Naive thymus-derived CD4-positive, alpha-beta T cell (primary cell): ENCODE data around the gene LDB2. TPM values are rescaled to one million over a fixed set of nuclear protein-coding genes. Genes with fewer than 3 reads are reported as not detected.

ENCODE experiments used
- ATAC-seq: fragments of 150-1000 bp; cut with Tn5 transposase; 2 replicates; pipeline ENCODE4 v1.10.0; 2021; ENCODE audit warnings: mild to moderate bottlenecking, moderate library complexity
- CTCF ChIA-PET: fragments of 350-600 bp; sonication (Branson Sonifier 250); formaldehyde crosslinking; loops from one replicate; lab custom pipeline; 2021; ENCODE audit warnings: antibody characterized with exemption; lab: Charles Lee
- POLR2A ChIA-PET: fragments of 350-600 bp; sonication (Branson Sonifier 250); formaldehyde crosslinking; loops from one replicate; lab custom pipeline; 2021; ENCODE audit warnings: antibody characterized with exemption, inconsistent platforms; lab: Charles Lee
- DNase-seq, 9 donors: peaks; one replicate each; pipeline versions ENCODE4 v3.0.0 to v3.0.0-alpha.2; 2020 to 2022; ENCODE audit warnings: mixed read lengths in 1 of 9
- H3K27ac ChIP-seq: one replicate; pipeline ENCODE4 v1.7.0; 2013; ENCODE audit warnings: mild to moderate bottlenecking, low read depth, low read length, moderate library complexity
- H3K27me3 ChIP-seq, 2 donors: one replicate each; pipeline ENCODE4 v1.7.0; 2013; ENCODE audit warnings: low read length in 2 of 2, mild to moderate bottlenecking in 2 of 2, moderate library complexity in 2 of 2; ENCODE audit not compliant: control insufficient read depth in 2 of 2, insufficient read depth in 2 of 2
- H3K36me3 ChIP-seq, 3 experiments: 1 replicate in 2 of 3; 2 replicates in 1 of 3; pipeline ENCODE4 v1.7.0; 2013; ENCODE audit warnings: low read length in 3 of 3, mild to moderate bottlenecking in 3 of 3, moderate library complexity in 1 of 3; ENCODE audit not compliant: insufficient read depth in 3 of 3, control insufficient read depth in 2 of 3
- H3K4me1 ChIP-seq, 2 donors: one replicate each; pipeline ENCODE4 v1.7.0; 2013; ENCODE audit warnings: low read length in 2 of 2, mild to moderate bottlenecking in 2 of 2, moderate library complexity in 1 of 2; ENCODE audit not compliant: control insufficient read depth in 2 of 2, insufficient read depth in 2 of 2
- H3K4me3 ChIP-seq: 2 replicates; pipeline ENCODE4 v1.7.0; 2013; ENCODE audit warnings: mild to moderate bottlenecking, low read length
- H3K9me3 ChIP-seq, 3 experiments: 1 replicate in 2 of 3; 2 replicates in 1 of 3; pipeline ENCODE4 v1.7.0; 2013; ENCODE audit warnings: low read length in 3 of 3; ENCODE audit not compliant: control insufficient read depth in 2 of 3
- H3K27ac Mint-ChIP-seq, 9 donors: one replicate each; pipeline ENCODE4 v1.8.0; 2020 to 2022; ENCODE audit warnings: mixed read lengths in 9 of 9, mild to moderate bottlenecking in 8 of 9, moderate library complexity in 5 of 9, inconsistent platforms in 2 of 9
- H3K27me3 Mint-ChIP-seq, 5 donors: one replicate each; pipeline ENCODE4 v1.8.0; 2021 to 2022; ENCODE audit warnings: mixed read lengths in 5 of 5, mild to moderate bottlenecking in 1 of 5
- H3K36me3 Mint-ChIP-seq, 5 donors: one replicate each; pipeline ENCODE4 v1.8.0; 2020 to 2022; ENCODE audit warnings: mixed read lengths in 5 of 5, mild to moderate bottlenecking in 3 of 5, inconsistent platforms in 1 of 5
- H3K4me1 Mint-ChIP-seq, 7 donors: one replicate each; pipeline ENCODE4 v1.8.0; 2020 to 2022; ENCODE audit warnings: mixed read lengths in 7 of 7, mild to moderate bottlenecking in 3 of 7, inconsistent platforms in 1 of 7
- H3K4me3 Mint-ChIP-seq, 10 donors: one replicate each; pipeline ENCODE4 v1.8.0; 2020 to 2022; ENCODE audit warnings: mild to moderate bottlenecking in 10 of 10, mixed read lengths in 10 of 10, moderate library complexity in 6 of 10, inconsistent platforms in 2 of 10
- H3K9me3 Mint-ChIP-seq, 11 donors: one replicate each; pipeline ENCODE4 v1.8.0; 2020 to 2022; ENCODE audit warnings: mixed read lengths in 11 of 11, mild to moderate bottlenecking in 4 of 11, inconsistent platforms in 1 of 11, moderate library complexity in 1 of 11
- intact Hi-C, 2 donors: fragments of 100-400 bp; cut with micrococcal nuclease; formaldehyde crosslinking; loops; one replicate each; pipeline ENCODE4 v1.15.1; 2023
- polyA plus RNA-seq, 2 donors: library from polyadenylated mRNA; unstranded; fragments of 300-500 nt; fragmentation: Illumina TruSeq; gene quantifications; one replicate each; pipeline ENCODE4 v1.2.3, GENCODE V29; 2021
- total RNA-seq, 6 experiments: library from RNA in 5 of 6; stranded (reverse) in 5 of 6; gene quantifications; 1 replicate in 5 of 6; 2 replicates in 1 of 6; pipeline ENCODE4 v1.2.3 and lab custom pipeline; 2021 to 2026

Gene LDB2
- total and polyA plus RNA-seq, 7 experiments from 2014 or later, result 0.29 to 1.5 TPM; not detected in 5

GRCh38 chr4:16661813-16662212, 236.6 kb downstream of the LDB2 start:
- ChIA-PET CTCF (no interaction called here), POLR2A (no interaction called here)
- no peak overlapping the region for H3K27ac Mint-ChIP-seq
- H3K27me3 ChIP-seq, result no peaks in the 10 kb centered on the region
- intact Hi-C loops, result no loop called here
- H3K4me3 ChIP-seq, result no peak overlapping the region
- H3K4me1 Mint-ChIP-seq, result no peaks in the 10 kb centered on the region
- no peaks in the 10 kb centered on the region for H3K36me3 Mint-ChIP-seq
- ATAC-seq, result no peak
- H3K9me3 Mint-ChIP-seq, result peaks cover 0 to 8% (median 0%) of the 10 kb centered on the region in 11 donors
- H3K27me3 Mint-ChIP-seq, result peaks cover 0 to 11% (median 6%) of the 10 kb centered on the region in 5 donors
- H3K9me3 ChIP-seq, result no peaks in the 10 kb centered on the region
- H3K4me1 ChIP-seq, result no peaks in the 10 kb centered on the region
- no peaks in the 10 kb centered on the region for H3K36me3 ChIP-seq
- no peak overlapping the region for H3K4me3 Mint-ChIP-seq
- no peak for DNase-seq
- no peak overlapping the region for H3K27ac ChIP-seq

DNA sequence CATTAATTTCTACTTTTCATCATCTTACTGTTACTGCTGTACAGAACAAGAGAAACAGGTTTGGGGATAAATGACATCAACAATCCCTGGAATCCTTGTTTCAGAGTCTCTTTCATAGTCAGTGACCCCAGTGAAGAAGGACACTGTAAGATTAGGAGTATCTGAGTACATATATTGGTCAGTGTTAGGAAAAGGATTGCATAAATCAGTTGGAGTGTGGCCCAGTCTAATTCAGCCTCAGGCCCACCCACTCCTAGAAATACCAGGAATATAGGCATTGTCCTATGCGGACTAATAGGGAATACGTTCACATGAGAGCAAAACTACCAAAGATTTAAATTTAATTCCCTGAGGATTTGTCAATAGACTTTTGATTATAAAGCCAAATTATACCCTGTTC, 237.8 kb downstream of the LDB2 start:
- no peaks in the 10 kb centered on the region for H3K4me1 ChIP-seq
- H3K36me3 ChIP-seq, result no peaks in the 10 kb centered on the region
- no peaks in the 10 kb centered on the region for H3K4me1 Mint-ChIP-seq
- H3K27ac ChIP-seq, result no peak overlapping the region
- H3K9me3 ChIP-seq, result no peaks in the 10 kb centered on the region
- H3K4me3 Mint-ChIP-seq, result no peak overlapping the region
- ChIA-PET CTCF (no interaction called here), POLR2A (no interaction called here)
- intact Hi-C loops, result no loop called here
- no peaks in the 10 kb centered on the region for H3K27me3 ChIP-seq
- H3K36me3 Mint-ChIP-seq, result no peaks in the 10 kb centered on the region
- DNase-seq (no peak), ATAC-seq (no peak)
- H3K27ac Mint-ChIP-seq, result no peak overlapping the region
- peaks cover 0 to 8% (median 0%) of the 10 kb centered on the region in 11 donors for H3K9me3 Mint-ChIP-seq
- no peak overlapping the region for H3K4me3 ChIP-seq
- peaks cover 0 to 11% (median 6%) of the 10 kb centered on the region in 5 donors for H3K27me3 Mint-ChIP-seq

DNA sequence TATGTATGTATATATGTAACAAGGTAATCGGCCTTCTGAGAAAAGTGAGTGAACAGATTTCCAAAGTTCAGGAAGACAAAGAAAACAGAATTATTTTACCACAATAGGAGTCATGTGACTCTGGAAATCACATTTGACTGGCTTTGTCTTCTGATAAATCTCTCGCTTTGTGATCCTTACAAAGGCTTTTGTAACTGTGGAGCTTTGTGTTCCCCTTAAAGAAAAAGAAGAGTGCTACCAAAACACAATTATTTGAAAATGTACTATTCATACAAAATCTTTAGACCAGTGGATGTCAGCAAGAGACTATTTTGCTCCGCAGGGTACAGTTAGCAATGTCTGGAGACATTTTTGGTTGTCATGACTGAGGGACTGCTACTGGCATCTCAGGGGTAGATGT, 238.8 kb downstream of the LDB2 start:
- Mint-ChIP-seq H3K4me3 (no peak overlapping the region), H3K4me1 (no peaks in the 10 kb centered on the region)

DNA sequence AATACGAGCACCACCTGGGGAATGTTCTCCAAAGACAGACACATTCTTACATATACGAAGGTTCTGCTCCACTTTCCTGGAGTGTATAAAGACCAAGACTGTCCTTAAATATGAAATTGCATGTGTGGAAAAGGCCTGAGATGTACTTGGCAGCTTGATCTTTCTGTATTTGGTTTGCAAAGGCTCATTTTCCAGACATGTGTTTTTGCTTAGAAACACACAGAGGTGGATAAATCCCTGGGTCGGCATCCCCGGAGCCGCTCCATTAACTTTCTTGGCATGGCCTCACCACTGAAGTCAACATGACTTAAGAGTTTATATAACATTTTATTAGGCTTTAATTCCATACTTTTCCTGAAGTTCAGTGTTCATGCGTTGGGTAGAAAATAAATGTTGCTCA, 239.4 kb downstream of the LDB2 start:
- no peak overlapping the region for H3K4me3 Mint-ChIP-seq

More for the DNA sequence above, 238.8 kb downstream of the LDB2 start:
- Mint-ChIP-seq H3K9me3 (peaks cover 0 to 8% (median 0%) of the 10 kb centered on the region in 11 donors), H3K27me3 (peaks cover 0 to 13% (median 6%) of the 10 kb centered on the region in 5 donors), H3K36me3 (no peaks in the 10 kb centered on the region), H3K27ac (no peak overlapping the region)
- H3K9me3 ChIP-seq, result no peaks in the 10 kb centered on the region
- no peak for ATAC-seq
- no peak overlapping the region for H3K4me3 ChIP-seq
- no peaks in the 10 kb centered on the region for H3K4me1 ChIP-seq
- DNase-seq, result no peak
- intact Hi-C loops, result no loop called here
- CTCF ChIA-PET, result no interaction called here
- POLR2A ChIA-PET, result no interaction called here
- H3K27me3 ChIP-seq, result no peaks in the 10 kb centered on the region
- H3K27ac ChIP-seq, result no peak overlapping the region
- no peaks in the 10 kb centered on the region for H3K36me3 ChIP-seq

GRCh38 chr4:16658183-16658582, 240.3 kb downstream of the LDB2 start:
- DNase-seq, result no peak
- Mint-ChIP-seq H3K4me3 (no peak overlapping the region), H3K27me3 (peaks cover 0 to 22% (median 6%) of the 10 kb centered on the region in 5 donors), H3K36me3 (no peaks in the 10 kb centered on the region), H3K9me3 (peaks cover 0 to 8% (median 0%) of the 10 kb centered on the region in 11 donors), H3K27ac (no peak overlapping the region), H3K4me1 (no peaks in the 10 kb centered on the region)
- Histone ChIP-seq H3K36me3 (no peaks in the 10 kb centered on the region), H3K27me3 (no peaks in the 10 kb centered on the region), H3K4me1 (no peaks in the 10 kb centered on the region), H3K4me3 (no peak overlapping the region), H3K27ac (no peak overlapping the region), H3K9me3 (no peaks in the 10 kb centered on the region)
- POLR2A ChIA-PET, result no interaction called here
- CTCF ChIA-PET, result no interaction called here
- intact Hi-C loops, result no loop called here
- no peak for ATAC-seq

More for the DNA sequence above, 239.4 kb downstream of the LDB2 start:
- ChIA-PET POLR2A (no interaction called here), CTCF (no interaction called here)
- Histone ChIP-seq H3K4me1 (no peaks in the 10 kb centered on the region), H3K27ac (no peak overlapping the region), H3K27me3 (no peaks in the 10 kb centered on the region), H3K4me3 (no peak overlapping the region), H3K9me3 (no peaks in the 10 kb centered on the region), H3K36me3 (no peaks in the 10 kb centered on the region)
- H3K9me3 Mint-ChIP-seq, result peaks cover 0 to 8% (median 1%) of the 10 kb centered on the region in 11 donors
- peaks cover 0 to 16% (median 6%) of the 10 kb centered on the region in 5 donors for H3K27me3 Mint-ChIP-seq
- intact Hi-C loops, result no loop called here
- H3K27ac Mint-ChIP-seq, result no peak overlapping the region
- DNase-seq (no peak), ATAC-seq (no peak)
- H3K4me1 Mint-ChIP-seq, result no peaks in the 10 kb centered on the region
- no peaks in the 10 kb centered on the region for H3K36me3 Mint-ChIP-seq

DNA sequence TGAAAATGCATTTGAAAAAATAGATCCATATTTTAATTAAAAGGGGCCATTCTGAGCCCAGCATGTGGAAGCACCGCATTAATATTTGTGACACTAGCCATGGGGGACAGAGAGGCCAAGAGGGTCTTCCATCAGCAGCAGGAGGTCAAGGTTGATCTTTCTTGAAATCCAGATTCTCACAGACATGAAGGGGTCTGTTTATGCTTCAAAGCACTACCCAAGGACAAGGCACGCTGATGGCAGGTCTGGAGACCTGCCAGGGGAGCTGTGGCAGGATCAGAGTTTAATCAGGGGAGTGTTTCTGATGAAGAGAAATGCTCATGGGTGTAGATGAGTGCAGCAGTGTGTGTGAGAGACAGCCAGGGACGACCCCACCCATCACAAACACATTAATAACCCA, 243.3 kb downstream of the LDB2 start:
- no peak overlapping the region for H3K4me3 ChIP-seq
- Mint-ChIP-seq H3K9me3 (peaks cover 0 to 3% (median 0%) of the 10 kb centered on the region in 11 donors), H3K27me3 (peaks cover 0 to 29% (median 3%) of the 10 kb centered on the region in 5 donors), H3K36me3 (no peaks in the 10 kb centered on the region), H3K27ac (no peak overlapping the region), H3K4me1 (no peaks in the 10 kb centered on the region), H3K4me3 (no peak overlapping the region)
- no peak overlapping the region for H3K27ac ChIP-seq
- H3K4me1 ChIP-seq, result no peaks in the 10 kb centered on the region
- no peaks in the 10 kb centered on the region for H3K36me3 ChIP-seq
- intact Hi-C loops, result no loop called here
- ChIA-PET POLR2A (no interaction called here), CTCF (no interaction called here)
- H3K9me3 ChIP-seq, result no peaks in the 10 kb centered on the region
- DNase-seq, result no peak
- no peaks in the 10 kb centered on the region for H3K27me3 ChIP-seq
- ATAC-seq, result no peak

DNA sequence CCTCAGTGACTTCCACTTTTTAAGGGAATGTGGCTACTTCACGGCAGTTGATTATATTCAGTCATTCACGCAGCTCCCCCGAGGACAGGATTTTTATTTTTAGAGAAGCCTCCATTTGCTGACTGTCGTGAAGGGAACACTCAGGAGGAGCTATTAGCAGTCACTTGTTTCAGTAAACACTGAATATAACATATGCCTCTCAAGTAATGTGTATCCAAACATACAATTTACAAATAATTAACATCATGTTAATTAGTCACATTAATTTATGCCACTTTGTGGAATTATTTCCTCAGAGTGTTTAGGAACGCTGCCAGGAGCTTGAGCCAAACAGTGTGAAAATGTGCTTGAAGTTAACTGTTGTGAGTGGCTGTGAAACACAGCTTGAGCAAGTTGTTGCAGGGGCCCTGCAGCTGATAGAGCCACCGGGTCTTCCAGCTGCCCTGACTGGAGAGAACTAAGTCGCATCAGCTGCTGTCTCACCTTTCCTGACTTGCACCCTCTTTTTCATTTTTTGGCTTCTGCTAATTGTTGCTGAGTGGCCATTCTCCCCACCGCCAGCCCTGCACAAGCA, 245.6 kb downstream of the LDB2 start:
- DNase-seq, result no peak

More for the DNA sequence above, 245.6 kb downstream of the LDB2 start:
- no peak for ATAC-seq
- H3K4me3 Mint-ChIP-seq, result no peak overlapping the region
- peaks cover 0 to 3% (median 0%) of the 10 kb centered on the region in 11 donors for H3K9me3 Mint-ChIP-seq
- peaks cover 0 to 32% (median 3%) of the 10 kb centered on the region in 5 donors for H3K27me3 Mint-ChIP-seq
- Histone ChIP-seq H3K36me3 (no peaks in the 10 kb centered on the region), H3K4me1 (no peaks in the 10 kb centered on the region), H3K27me3 (no peaks in the 10 kb centered on the region), H3K4me3 (no peak overlapping the region), H3K9me3 (no peaks in the 10 kb centered on the region), H3K27ac (no peak overlapping the region)
- ChIA-PET CTCF (no interaction called here), POLR2A (no interaction called here)
- H3K27ac Mint-ChIP-seq, result no peak overlapping the region
- H3K4me1 Mint-ChIP-seq, result no peaks in the 10 kb centered on the region
- intact Hi-C loops, result no loop called here
- no peaks in the 10 kb centered on the region for H3K36me3 Mint-ChIP-seq
